HG02885 (cell line): ENCODE measurements around the gene PRPS1.
"Not testable (repeated sequence)": the region's sequence is repeated elsewhere in the genome, so short reads cannot be mapped to it uniquely, and the experiment has no call there.

ENCODE experiments used
- ATAC-seq: cut with Tn5 transposase; IDR thresholded peaks from one replicate; pipeline ENCODE4 v1.9.1; 2021; ENCODE audit warnings: mild to moderate bottlenecking; ENCODE audit not compliant: unreplicated experiment, poor library complexity

The PRPS1 gene

DNA sequence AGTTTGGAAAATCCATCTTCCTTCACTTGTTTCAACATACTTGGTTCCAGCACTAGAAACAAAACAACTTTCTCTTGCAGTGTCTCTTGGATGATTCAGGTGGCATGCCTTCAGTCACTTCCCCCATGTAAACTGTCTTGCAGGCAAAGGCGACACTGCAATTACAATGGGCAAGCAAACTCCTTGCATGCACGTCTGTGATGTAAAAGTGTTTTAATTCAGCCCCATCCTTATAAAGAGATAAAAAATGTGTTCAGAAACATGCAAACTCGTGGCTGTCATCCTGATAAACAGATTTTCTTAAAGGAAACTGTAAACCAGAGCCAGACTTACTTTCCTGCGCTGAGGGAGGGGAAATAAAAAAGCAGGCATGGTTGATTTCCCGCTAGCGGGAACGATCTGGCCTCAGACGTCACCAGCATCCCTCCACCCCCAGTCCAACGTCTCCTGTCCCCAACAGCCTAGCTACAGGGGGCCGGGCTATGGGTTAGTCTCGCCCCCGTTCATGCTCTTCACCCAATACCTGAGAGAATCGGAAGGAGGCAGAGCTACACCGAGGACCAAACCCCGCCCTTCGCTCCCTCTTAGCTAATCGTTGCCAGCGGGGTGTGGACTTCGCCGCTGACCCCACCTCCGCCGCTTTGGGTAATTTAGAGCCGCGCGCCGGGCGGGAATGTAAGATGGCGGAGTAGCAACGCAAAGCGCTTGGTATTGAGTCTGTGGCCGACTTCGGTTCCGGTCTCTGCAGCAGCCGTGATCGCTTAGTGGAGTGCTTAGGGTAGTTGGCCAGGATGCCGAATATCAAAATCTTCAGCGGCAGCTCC is at the start of gene PRPS1:
Gene PRPS1, plus strand, starts transcription at position 673 of the 824 bp plus-strand sequence. Its CDS starts 119 bp downstream, at position 792.
- ATAC-seq = peak; percentile 99

DNA sequence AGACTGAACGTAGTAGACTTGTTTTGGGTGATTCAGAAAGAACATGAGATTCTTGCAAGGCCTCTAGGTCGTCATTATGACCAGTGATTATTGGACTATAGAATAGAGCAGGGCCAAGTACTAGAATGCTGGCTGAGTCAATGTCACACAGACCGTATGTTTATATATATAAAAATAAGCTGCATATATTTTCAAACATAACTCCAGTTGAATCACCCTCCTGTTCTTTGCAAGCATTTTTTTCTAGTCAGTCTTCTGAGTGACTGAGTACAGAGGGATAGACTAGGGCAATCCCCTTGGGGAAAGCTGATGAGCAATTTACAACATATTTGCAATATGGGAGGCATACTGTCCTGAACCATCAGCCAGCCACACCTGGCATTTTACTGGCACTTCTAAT is 48.4 kb upstream of the PRPS1 start:
- ATAC-seq = no peak

DNA sequence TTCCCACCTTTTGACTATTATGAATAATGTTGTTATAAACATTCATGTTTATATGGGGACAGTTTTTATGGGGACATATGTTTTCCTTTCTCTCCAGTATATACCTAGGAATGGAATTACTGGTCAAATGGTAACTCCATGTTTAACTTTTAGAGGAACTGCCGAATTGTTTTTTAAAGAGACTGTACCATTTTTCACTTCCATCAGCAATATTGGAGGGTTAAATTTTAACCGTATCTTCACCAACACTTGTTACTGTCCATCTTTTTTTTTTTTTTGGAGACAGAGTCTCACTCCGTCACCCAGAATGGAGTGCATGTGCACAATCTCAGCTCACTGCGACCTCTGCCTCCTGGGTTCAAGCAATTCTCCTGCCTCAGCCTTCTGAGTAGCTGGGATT is 46.4 kb upstream of the PRPS1 start:
- no peak for ATAC-seq

DNA sequence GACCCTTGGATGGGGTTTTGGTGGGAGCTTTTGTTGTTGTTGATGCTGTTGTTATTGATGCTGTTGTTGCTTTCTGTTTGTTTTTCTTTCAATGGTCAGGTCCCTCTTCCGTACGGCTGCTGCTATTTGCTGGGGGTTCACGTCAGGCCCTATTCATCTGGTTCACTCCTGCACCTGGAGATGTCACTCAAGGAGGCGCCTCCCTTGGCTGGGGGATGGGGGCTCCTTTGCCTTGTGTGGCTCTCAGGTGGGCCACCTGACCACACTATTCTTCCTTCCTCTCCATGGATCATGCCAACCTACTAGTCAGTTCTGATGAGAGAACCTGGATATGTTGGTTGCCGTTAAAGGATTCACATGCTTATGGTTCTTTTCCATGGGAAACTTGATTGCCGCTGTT is 39.1 kb upstream of the PRPS1 start:
- no peak for ATAC-seq

DNA sequence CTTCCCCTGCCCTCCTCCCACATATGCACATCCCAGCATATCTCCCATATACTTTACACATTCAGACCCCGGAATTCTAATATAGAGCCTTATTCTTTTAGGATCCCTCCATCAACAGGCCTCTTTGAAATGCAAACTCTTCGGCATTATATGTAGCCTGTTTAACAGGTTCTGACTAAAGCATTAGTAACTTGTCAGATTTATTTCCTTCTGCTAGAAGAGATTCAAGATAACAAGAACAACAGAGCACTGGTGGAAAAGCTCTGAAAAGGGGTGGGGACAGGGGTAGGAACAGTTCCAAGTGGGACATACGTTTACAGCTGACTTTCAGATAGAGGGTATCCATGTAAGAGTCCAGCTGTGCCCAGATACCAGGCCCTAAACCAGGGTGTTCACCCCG is 31.7 kb upstream of the PRPS1 start:
- no peak for ATAC-seq

DNA sequence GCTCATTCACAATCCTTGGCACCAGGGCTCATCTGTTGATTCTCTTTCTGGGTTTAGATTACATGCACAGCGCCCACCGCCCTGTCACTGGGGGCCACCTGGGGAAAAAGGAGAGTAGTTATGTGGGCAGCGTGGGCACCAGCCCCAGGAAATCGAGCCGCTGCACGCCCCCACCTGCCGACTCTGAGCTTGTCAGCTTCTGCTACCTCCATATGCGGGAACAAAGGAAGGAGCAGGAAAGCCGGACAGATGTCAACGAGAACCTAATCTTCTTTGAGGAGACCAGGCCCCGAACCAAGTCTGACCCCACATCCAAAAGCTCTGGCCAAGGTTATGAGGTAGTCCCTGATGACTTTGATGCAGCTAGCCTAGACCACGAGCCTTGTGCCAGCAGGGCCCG is 31.0 kb upstream of the PRPS1 start:
- ATAC-seq = no peak

DNA sequence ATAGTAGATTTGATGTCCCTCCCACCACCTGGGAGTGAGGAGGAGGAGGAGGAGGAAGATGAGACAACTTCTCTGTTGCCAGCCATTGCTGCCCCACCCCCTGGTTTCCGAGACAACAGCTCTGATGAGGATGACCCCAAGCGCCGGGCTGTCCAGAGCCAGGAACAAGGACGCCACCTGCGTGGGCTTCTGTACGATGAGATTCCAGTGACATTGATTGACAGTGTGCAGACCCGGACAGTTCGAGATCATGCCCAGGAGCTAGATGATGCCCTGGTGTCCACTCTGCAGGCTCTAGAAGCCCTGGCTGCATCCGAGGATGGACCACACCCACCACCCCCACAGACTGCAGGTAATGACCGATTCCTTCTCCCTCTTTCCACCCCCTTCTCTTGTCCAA is 30.5 kb upstream of the PRPS1 start:
- ATAC-seq = no peak

DNA sequence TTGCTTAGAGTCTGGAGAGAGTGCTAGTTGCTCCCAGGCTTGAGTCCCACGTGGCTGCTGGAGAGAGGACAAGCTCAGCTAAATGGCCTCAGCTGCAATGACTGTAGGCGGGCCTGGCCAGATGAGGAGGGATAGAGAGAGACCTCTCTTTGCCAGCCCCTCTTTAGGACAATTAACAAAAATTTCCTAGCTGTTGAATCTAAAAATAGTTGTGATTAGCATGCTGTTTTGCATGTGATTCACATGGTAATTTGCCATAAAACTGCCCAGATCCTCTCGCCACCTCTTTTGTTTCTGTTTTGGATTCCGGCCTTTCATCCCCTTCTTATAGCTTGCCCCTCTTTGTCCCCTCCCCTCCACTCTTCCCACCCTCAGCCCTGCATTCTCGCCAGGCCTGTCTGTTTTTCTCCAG is 28.9 kb upstream of the PRPS1 start:
- ATAC-seq = no peak

DNA sequence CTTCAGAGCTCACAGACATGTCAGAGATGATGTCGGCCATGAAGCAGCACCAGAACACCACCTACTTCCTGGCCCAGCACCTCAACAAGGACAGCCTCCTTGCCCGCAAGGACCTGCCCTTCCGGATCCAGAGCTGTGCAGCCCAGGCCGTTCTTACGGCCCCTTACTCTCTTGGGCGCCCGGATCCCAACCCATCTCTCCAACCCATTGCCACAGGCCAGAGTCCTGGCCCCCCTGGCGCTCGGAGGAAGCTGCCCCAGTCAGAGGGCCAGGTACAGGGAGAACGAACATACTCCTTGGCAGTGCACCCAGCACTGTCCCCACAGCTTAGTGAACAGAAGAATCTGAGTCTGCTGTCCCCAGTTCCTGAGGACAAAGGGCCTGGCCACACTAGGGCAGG is 27.9 kb upstream of the PRPS1 start:
- no peak for ATAC-seq

DNA sequence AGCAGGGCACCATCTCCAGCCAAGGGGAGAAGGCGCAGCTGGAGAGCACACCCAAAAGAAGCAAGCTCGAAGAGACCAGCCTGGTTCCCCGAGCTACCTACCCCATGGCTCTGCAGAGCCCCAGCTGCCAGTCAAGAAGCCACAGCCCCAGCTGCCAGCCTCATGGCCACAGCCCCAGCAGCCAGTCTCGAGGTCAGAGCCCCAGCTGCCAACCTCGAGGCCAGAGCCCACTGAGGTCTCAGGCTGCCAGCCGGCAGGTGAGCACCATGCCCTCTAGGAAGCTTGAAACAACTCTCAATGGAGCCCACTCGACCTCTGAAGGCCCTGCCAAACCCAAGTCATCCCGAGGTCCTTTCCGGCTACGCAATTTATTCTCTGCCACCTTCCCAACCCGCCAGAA is 27.0 kb upstream of the PRPS1 start:
- no peak for ATAC-seq

DNA sequence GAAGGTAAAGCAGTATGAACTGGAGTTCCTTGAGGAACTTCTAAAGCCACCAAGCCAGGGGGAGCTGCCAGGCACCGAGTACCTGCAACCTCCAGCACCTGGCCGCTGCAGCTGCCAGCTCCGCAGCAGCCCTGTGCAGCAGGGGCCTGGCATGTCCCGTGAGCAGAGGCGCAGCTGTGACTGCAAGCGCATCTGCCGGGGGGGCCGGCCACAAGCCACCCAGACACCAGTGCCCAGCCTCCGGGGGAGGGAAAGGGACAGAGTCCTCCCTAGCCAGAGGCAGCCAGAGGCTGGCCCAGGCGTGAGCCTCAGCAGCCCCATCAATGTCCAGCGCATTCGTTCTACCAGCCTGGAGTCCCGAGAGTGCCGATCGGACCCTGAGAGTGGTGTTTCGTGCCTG is 26.6 kb upstream of the PRPS1 start:
- no peak for ATAC-seq

DNA sequence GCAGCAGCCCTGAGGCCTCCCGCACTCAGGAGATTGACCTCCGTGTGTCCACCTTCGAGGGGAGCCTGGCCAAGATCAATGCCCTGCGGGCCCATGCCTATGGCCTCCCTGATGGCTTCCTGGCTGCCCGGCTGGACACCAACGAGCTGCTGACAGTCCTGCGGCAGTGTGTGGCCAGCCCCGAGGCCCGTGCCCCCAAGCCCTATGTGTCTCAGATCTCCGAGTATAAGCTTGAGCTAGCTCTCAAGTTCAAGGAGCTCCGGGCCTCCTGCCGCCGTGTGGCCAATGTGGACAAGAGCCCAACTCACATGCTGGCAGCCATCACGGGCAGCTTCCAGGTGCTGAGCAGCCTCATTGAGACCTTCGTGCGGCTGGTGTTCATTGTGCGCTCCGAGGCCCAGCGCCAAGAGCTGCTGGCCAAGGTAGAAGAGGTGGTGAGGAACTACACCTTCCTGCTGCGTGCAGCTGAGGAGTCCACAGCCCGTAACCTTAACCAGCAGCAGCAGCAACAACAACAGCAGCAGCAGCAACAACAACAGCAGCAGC is 25.5 kb upstream of the PRPS1 start:
- no peak for ATAC-seq

DNA sequence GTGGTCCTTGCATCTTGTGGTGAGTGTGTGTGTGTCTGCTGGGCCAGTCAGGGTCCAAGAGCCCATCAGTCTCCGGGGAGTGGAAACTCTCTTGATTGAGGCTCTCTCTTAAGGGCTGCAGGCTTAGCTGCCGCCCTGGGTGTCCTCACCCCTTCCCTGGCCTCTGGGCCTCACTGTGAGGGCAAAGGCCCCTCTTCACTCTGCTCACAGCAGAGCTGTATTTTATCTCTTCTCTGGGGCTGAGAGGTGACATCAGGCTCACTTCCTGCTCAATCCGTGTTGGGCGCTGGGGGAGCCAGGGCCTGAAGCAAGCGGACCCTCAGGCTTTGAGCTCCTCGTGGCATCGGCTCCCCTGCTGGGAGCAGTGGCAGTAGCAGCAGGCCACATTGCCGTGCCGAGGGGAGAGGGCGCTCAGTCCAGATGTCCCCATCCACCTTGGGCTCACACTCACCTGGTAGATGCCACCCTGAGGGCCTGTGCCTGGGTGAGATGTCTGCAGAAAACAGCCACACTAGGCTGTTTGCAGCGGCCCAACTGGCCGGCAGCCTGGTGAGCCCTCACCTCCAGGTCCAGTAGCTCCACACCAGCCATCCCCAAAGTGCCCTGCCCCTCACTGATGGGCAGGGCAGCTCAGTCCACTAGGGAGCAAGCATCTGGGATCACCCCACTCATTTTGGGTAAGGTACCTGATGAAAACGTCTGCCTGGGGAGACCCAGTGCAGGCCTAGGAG is 24.7 kb upstream of the PRPS1 start:
- no peak for ATAC-seq

DNA sequence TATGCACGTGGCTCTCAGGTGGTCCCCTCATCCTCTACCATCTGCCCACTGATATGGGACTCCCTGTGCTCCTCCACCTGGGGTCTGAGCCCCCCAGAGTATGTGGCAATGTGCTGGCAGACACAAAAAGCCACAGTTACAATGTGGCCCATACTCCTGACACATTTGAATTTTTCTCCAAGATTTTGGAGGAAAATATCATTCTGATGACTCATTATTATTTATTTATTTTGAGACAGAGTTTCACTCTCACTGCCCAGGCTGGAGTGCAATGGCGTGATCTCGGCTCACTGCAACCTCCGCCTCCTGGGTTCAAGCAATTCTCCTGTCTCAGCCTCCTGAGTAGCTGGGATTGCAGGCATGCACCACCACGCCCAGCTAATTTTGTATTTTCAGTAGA is 19.2 kb upstream of the PRPS1 start:
- ATAC-seq = not testable (repeated sequence)

DNA sequence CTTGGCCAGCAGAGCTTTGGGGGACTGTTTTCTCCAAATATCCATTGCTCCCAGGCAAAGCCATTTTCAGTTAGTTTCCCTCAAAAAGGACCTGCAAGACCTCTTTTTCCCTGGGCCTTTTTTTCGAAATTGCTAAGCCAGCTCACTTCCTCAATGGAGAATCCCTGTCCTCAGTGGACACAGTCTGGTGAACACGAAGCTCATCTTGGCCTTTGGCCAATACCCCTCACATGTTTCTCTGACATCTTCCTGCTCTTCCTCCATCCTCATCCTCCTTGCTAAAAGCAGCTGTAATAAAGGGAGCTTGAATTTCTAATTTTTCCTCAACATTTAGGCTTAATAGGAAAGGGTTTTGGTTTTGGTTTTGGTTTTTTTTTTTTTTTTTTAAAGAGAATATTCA is 17.6 kb upstream of the PRPS1 start:
- ATAC-seq = no peak

DNA sequence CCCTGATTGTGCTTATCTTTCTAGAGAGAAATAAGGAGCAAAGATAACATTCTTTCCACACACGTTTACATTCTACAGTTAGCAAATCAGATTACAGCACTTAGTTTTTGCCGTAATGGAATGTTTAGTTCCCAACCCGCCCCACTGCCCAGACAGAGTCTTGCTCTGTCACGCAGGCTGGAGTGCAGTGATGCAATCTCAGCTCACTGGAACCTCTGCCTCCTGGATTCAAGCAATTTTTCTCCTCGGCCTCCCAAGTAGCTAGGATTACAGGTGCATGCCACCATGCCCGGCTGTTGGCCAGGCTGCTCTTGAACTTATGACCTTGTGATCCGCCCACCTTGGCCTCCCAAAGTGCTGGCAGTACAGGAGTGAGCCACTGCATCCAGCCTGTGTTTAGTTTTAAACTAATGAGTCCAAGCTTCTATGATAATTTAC is 8.4 kb upstream of the PRPS1 start:
- no peak for ATAC-seq

DNA sequence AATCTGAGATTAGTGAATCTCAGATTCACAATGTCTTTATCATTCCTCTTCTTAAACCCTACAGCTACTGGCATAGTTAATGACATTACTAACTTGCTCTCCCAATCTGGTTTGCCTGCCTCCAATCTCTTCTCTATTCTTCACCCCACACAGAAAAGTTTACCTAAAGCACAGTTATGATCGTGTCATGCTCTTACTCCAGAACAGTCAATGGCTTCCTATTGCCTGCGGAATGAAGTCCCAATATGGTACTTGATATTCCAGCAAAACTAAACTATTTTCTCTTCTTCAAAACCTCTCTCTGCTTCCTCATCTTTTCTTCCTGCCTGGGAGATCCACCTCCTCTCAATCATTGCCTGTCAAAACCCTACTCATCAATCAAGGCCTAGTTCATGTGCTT is 3.4 kb upstream of the PRPS1 start:
- no peak for ATAC-seq

DNA sequence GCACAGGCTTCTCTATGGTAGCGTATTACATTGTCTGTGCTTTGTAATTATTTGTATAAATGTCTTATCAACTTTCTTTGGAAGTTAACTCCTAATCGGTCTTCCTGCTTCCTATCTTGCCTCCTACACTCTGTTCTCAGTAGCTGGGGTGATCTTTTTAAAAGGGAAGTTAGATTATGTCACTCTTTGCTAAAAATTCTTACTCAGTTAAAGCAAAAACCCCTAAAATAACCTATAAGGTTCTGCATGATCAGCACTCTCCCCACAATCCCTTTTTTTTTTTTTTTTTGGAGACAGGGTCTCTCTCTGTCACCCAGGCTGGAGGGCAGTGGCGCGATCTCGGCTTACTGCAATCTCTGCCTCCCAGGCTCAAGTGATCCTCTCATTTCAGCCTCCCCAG is 2.6 kb upstream of the PRPS1 start:
- ATAC-seq = no peak

DNA sequence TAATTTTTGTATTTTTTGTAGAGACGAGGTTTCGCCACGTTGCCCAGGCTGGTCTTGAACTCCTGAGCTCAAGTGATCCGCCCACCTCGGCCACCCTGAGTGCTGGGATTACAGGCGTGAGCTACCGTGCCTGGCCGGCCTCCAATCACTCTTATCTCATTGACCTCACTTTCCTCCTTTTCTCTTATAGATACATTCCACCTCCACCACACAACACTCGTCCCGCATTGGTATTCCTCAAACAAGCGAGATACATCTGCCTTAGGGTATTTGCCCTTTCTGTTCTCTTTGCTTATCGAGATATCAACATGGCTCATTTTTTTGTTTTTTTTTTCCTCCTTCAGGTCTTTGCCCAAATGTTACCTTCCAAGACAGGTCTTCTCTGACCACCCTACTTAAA is 1.8 kb upstream of the PRPS1 start:
- no peak for ATAC-seq

DNA sequence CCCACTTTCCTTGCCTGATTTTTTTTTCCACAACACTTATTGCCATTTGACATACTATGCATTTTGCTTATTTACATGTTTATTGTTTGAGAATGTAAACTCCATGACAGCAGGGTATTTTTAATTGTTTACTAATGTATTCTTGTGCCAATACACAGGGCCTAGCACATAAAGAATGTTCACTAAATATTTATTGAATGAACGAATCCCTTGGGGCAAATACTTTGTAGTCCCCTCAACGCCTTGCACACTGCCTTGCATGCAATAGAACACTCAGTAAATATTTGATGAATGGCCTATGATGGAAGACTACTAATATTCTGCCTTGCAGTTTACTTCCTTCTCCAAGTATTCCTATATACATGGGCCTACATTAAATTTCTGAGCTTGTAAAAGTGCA is 1.4 kb upstream of the PRPS1 start:
- no peak for ATAC-seq
